Heart left ventricle (tissue), 16 donors: ENCODE measurements around the gene SCAMP4. TPM values are rescaled to one million over a fixed set of nuclear protein-coding genes. Genes with fewer than 3 reads are reported as not detected.

Experiments
- ATAC-seq, 4 donors: fragments of 200-7000 bp; cut with Tn5 transposase; one replicate each; pipeline ENCODE4 v1.9.1; 2020 to 2022; ENCODE audit warnings: moderate library complexity in 4 of 4, mild to moderate bottlenecking in 3 of 4, moderate number of reproducible peaks in 1 of 4
- DNase-seq, 5 donors: peaks; one replicate each; pipeline ENCODE4 v3.0.0-alpha.2; 2020
- H3K27ac ChIP-seq, 12 donors: fragments of 200-600 bp; sonication (generic) in 4 of 12; one replicate each; pipeline versions ENCODE4 v1.5.0 to v1.8.0; 2016 to 2022; ENCODE audit warnings: mild to moderate bottlenecking in 2 of 12
- H3K27me3 ChIP-seq, 9 donors: fragments of 200-600 bp; sonication (generic) in 2 of 9; one replicate each; pipeline versions ENCODE4 v1.5.1 to v1.8.0; 2016 to 2022; ENCODE audit warnings: mild to moderate bottlenecking in 3 of 9
- H3K36me3 ChIP-seq, 9 donors: fragments of 200-600 bp; sonication (generic) in 2 of 9; one replicate each; pipeline versions ENCODE4 v1.5.0 to v1.8.0; 2018 to 2022; ENCODE audit warnings: mild to moderate bottlenecking in 2 of 9
- H3K4me1 ChIP-seq, 12 donors: fragments of 200-600 bp; sonication (generic) in 4 of 12; one replicate each; pipeline versions ENCODE4 v1.5.0 to v1.8.0; 2016 to 2022; ENCODE audit warnings: mild to moderate bottlenecking in 3 of 12
- H3K4me3 ChIP-seq, 12 donors: fragments of 200-600 bp; sonication (generic) in 4 of 12; one replicate each; pipeline versions ENCODE4 v1.5.0 to v1.8.0; 2017 to 2022; ENCODE audit warnings: mild to moderate bottlenecking in 9 of 12, moderate library complexity in 4 of 12
- H3K9me3 ChIP-seq, 12 donors: fragments of 200-600 bp; sonication (generic) in 4 of 12; one replicate each; pipeline versions ENCODE4 v1.5.0 to v1.8.0; 2016 to 2022; ENCODE audit warnings: mild to moderate bottlenecking in 1 of 12
- CTCF ChIP-seq, 12 donors: fragments of 200-600 bp; sonication (generic) in 4 of 12; IDR thresholded peaks; one replicate each; pipeline versions ENCODE4 v1.5.0 to v1.8.0; 2018 to 2022; ENCODE audit warnings: antibody characterized with exemption in 12 of 12, mild to moderate bottlenecking in 5 of 12
- POLR2A ChIP-seq, 2 donors: fragments of 450-650 bp; IDR thresholded peaks; one replicate each; pipeline ENCODE4 v1.6.1; 2017; ENCODE audit warnings: antibody characterized with exemption in 2 of 2, mild to moderate bottlenecking in 2 of 2, moderate library complexity in 2 of 2
- WGBS, 4 donors: extraction: QIAGEN DNeasy Blood & Tissue Kit in 2 of 4; methylation state at CpG; one replicate each; pipeline versions ENCODE4 v1.1.5 to v1.1.7; 2013 to 2018; 5-methylcytosine and 5-hydroxymethylcytosine counted together
- intact Hi-C, 10 donors: fragments of 100-400 bp; cut with DNase I; formaldehyde crosslinking; loops; one replicate each; pipeline versions ENCODE4 v1.11.1 to v1.14.2; 2022
- polyA plus RNA-seq, 2 donors: library from polyadenylated mRNA; stranded (reverse); fragments of 200-250 nt; gene quantifications; one replicate each; pipeline ENCODE4 v1.2.3, GENCODE V29; 2013
- total RNA-seq, 9 donors: library from RNA; depleted of rRNA in 2 of 9; stranded (reverse); fragments of >200 nt in 2 of 9; fragmentation: NEBNext Ultra II Directional in 3 of 9; extraction: Animal tissue kit (Norgen Biotek cat#: 25700) in 3 of 9; gene quantifications; one replicate each; pipeline versions ENCODE4 v1.1.0 to v1.2.4, GENCODE V29; 2016 to 2023
- donor health status: ischemic (EF 13 %, LVEDD 7.1; RV severe dilation, severe dysfunction).
- donor health status: healthy with polysubstance abuse.
- donor health status: DM: no; HTN: yes; CAD: no.
- donor health status: DM: no; HTN: no; CAD: no.
- donor health status: ischemic (EF 25% LVEDD 6.9; RV normal size, moderate dysfunction).
- donor health status: ischemic (EF 25% LVEDD 5.7; RV mildly dilated, moderate dysfunction).
- donor health status: healthy.
- donor health status: DM: yes; HTN: yes; CAD: no.
- donor health status: ischemic (EF 35%, LVEDD 5.7; RV mildly dilated, moderate dysfunction).
- donor health status: nonischemic (EF 11% LVEDD 7.7; RV severe dilation, severe dysfunction).
- donor health status: DM: yes; HTN: yes; CAD: no.
- donor health status: PGD.
- donor health status: ischemic (EF 29% LVEDD 5.4; RV normal size, mild dysfunction).
- donor health status: nonischemic (EF 23%, LVEDD 6.1; RV moderate dilation, normal function).

The SCAMP4 gene
- total and polyA plus RNA-seq, 11 donors = 13.5 to 38.8 (median 19.1) TPM

DNA sequence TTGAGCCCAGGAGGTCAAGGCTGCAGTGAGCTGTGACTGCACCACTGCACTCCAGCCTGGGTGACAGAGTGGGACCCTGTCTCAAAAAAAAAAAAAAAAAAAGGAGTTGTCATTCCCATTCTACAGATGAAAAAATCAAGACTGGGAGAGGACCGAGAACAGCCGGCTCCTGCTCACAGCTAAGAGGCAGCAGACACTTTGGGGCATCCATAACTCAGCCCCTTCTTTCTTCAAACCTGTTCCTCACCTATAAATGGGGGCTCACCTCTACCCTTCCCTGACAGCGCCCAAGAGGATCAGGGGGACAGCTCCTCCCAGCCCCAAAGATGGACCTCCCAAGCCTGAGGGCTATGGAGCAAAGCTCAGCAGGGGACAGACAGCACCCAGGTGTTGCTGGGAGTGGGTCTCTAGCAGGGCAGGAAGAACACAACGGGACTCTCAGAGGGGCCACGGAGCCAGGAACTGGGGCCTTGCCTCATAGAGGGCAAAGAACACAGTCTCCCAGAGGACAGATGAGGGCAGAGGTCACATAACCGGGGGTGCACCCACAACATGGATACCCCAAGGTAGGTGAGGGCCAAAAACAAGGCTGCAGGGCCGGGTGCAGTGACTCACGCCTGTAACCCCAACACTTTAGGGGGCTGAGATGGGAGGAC lies 38.4 kb upstream of the SCAMP4 start:
- DNase-seq = peak in 1 of 5 donors; percentile 24
- H3K27ac ChIP-seq = no peak overlapping the region
- TF ChIP-seq POLR2A (IDR thresholded peaks at IDR 0.05) (no peak), CTCF (IDR thresholded peaks at IDR 0.05) (no peak)
- ATAC-seq = no peak
- intact Hi-C loops = loop anchor here in 1 of 10 donors (10.0 kb wide), 1 partner anchor 198 kb away; no protein-coding TSS in a partner anchor
- 90 to 91% (median 90%) methylated on average over 8 of the region's 8 CpGs for WGBS, 4 donors
- H3K4me3 ChIP-seq = no peak overlapping the region
- peaks cover 0 to 15% (median 10%) of the 10 kb centered on the region in 9 donors for H3K36me3 ChIP-seq
- no peaks in the 10 kb centered on the region for H3K9me3 ChIP-seq
- peaks cover 0 to 27% (median 13%) of the 10 kb centered on the region in 12 donors for H3K4me1 ChIP-seq
- no peaks in the 10 kb centered on the region for H3K27me3 ChIP-seq

GRCh38 chr19:1867349-1867724 lies 37.9 kb upstream of the SCAMP4 start:
- WGBS, 4 donors = 88 to 96% (median 93%) methylated on average over 9 of the region's 9 CpGs
- intact Hi-C loops = loop anchor here in 1 of 10 donors (10.0 kb wide), 1 partner anchor 197 kb away; no protein-coding TSS in a partner anchor
- TF ChIP-seq POLR2A (IDR thresholded peaks at IDR 0.05) = no peak

DNA sequence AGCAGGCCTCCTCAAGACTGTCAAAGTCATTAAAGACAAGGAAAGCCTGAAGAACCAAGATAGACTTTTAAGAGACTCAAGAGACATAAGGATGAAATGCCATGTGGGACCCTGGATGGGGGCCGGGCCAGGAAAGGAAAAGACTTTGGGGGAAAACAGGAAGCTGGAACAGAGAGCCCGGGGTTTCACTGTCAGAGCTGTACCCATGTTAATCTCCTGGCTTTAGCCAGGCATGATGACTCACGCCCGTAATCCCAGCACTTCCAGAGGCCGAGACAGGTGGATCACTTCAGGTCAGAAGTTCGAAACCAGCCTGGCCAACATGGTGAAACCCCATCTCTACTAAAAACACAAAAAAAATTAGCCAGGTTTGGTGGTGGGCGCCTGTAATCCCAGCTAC lies 36.2 kb upstream of the SCAMP4 start:
- 80 to 88% (median 83%) methylated on average over 7 of the region's 7 CpGs for WGBS, 4 donors
- ATAC-seq = no peak
- no peaks in the 10 kb centered on the region for H3K9me3 ChIP-seq
- intact Hi-C loops = loop anchor here in 1 of 10 donors (10.0 kb wide), 1 partner anchor 196 kb away; no protein-coding TSS in a partner anchor
- H3K4me3 ChIP-seq = no peak overlapping the region
- H3K4me1 ChIP-seq = peaks cover 7 to 40% (median 27%) of the 10 kb centered on the region in 12 donors
- peak overlapping the region in 1 of 12 donors; percentile 11 for H3K27ac ChIP-seq
- no peaks in the 10 kb centered on the region for H3K27me3 ChIP-seq
- H3K36me3 ChIP-seq = peaks cover 0 to 16% (median 10%) of the 10 kb centered on the region in 9 donors
- TF ChIP-seq POLR2A (IDR thresholded peaks at IDR 0.05) (no peak), CTCF (IDR thresholded peaks at IDR 0.05) (no peak)
- no peak for DNase-seq

More at GRCh38 chr19:1867349-1867724, 37.9 kb upstream of the SCAMP4 start:
- no peak overlapping the region for H3K4me3 ChIP-seq
- H3K27me3 ChIP-seq = no peaks in the 10 kb centered on the region
- H3K36me3 ChIP-seq = peaks cover 0 to 16% (median 10%) of the 10 kb centered on the region in 9 donors
- H3K9me3 ChIP-seq = no peaks in the 10 kb centered on the region
- DNase-seq = no peak
- no peak for ATAC-seq
- no peak overlapping the region for H3K27ac ChIP-seq
- peaks cover 0 to 27% (median 13%) of the 10 kb centered on the region in 12 donors for H3K4me1 ChIP-seq

- ATAC-seq (no peak), DNase-seq (no peak)
- 85 to 89% (median 88%) methylated on average over 15 of the region's 15 CpGs for WGBS, 4 donors
- intact Hi-C loops = no loop called here
- Histone ChIP-seq H3K27me3 (no peaks in the 10 kb centered on the region), H3K4me1 (peaks cover 7 to 45% (median 34%) of the 10 kb centered on the region in 12 donors), H3K27ac (no peak overlapping the region), H3K4me3 (no peak overlapping the region), H3K9me3 (no peaks in the 10 kb centered on the region), H3K36me3 (peaks cover 0 to 16% (median 10%) of the 10 kb centered on the region in 9 donors)
- no peak for TF ChIP-seq POLR2A (IDR thresholded peaks at IDR 0.05)
- no peak for TF ChIP-seq CTCF (IDR thresholded peaks at IDR 0.05)
Measured at GRCh38 chr19:1871140-1871597, 34.0 kb upstream of the SCAMP4 start.
